ENCODE measurements around the gene SCNN1A. TPM values are rescaled to one million over a fixed set of nuclear protein-coding genes. Genes with fewer than 3 reads are reported as not detected.

SCNN1A gene
- total and polyA plus RNA-seq, 9 donors, result 1.2 to 141 (median 10.8) TPM

DNA sequence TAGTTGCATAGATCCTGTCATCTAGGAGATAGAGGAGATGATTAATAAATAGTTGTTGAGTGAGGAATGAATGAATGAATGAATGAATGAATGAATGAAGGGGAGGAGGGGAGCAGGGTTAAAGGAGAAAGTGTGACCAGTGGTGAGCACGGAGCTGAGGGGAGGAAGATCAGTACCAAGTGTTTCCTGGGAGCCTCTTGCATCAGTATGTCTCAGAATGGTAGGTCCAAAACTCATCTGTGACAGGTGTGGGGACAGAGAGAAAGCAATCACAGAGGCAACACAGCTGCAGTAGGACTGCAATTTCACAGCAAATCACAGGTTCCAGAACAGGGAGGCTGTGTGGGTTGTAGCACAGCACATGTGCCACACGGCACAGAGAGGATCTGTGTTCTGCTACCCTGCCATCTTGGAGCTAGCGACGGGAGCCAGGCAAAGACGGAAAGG is 19.0 kb downstream of the SCNN1A start:
- Histone ChIP-seq H3K4me3 (no peak overlapping the region), H3K9me3 (no peaks in the 10 kb centered on the region), H3K36me3 (no peaks in the 10 kb centered on the region), H3K27me3 (no peaks in the 10 kb centered on the region), H3K27ac (no peak overlapping the region), H3K4me1 (ENCODE audit: insufficient read depth) (peaks cover 4% of the 10 kb centered on the region)
- intact Hi-C loops (cut with DNase I), result no loop called here
- DNase-seq, result no peak
- TF ChIP-seq EP300 (IDR thresholded peaks at IDR 0.05), result no peak
- no peak for TF ChIP-seq POLR2A (IDR thresholded peaks at IDR 0.05)
- TF ChIP-seq, protein P1, sequence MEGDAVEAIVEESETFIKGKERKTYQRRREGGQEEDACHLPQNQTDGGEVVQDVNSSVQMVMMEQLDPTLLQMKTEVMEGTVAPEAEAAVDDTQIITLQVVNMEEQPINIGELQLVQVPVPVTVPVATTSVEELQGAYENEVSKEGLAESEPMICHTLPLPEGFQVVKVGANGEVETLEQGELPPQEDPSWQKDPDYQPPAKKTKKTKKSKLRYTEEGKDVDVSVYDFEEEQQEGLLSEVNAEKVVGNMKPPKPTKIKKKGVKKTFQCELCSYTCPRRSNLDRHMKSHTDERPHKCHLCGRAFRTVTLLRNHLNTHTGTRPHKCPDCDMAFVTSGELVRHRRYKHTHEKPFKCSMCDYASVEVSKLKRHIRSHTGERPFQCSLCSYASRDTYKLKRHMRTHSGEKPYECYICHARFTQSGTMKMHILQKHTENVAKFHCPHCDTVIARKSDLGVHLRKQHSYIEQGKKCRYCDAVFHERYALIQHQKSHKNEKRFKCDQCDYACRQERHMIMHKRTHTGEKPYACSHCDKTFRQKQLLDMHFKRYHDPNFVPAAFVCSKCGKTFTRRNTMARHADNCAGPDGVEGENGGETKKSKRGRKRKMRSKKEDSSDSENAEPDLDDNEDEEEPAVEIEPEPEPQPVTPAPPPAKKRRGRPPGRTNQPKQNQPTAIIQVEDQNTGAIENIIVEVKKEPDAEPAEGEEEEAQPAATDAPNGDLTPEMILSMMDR (IDR thresholded peaks at IDR 0.05), result no peak
- 84 to 88% (median 85%) methylated on average over 5 of the region's 5 CpGs for WGBS, 3 donors

DNA sequence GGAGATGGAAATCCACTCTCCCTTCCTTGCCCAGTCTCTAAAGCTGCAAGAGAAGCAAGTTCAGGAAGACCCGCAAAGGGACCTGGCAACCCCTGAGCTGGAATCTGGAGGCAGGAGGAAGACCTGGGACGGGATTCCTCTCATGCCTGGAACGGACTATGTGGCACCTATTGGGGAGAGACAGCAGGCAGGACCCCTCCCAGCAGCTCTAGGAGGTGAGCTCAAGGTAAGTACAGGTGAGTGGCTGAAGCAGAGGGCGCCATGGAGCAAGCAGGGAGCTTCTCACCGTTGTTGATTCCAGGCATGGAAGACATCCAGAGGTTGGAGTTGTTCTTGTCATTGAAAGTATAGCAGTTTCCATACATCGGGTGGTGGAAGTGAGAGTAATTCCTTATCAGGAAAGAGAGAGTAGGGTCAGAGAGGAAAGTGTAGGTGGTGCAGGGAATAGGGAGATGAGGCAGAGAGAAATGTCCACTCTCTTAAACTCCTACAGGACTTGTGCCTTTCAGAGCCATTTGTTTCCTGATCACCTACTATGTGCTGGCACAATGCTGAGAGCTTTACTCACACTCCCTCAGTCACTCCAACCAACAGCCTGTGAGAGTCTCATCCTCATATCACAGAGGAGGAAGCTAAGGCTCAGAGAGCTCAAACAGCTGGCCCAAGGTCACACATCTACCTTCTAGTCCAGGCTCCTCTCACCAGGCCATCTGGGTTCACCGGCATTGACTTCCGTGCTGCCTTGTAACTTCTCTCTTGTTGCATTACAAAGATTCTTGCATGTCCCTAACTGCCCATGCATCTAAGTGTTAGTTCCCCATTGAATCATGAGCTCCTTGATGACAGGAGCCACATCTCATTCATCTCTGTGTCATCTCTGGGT is 19.6 kb downstream of the SCNN1A start:
- H3K9me3 ChIP-seq, result no peaks in the 10 kb centered on the region
- H3K4me1 ChIP-seq (ENCODE audit: insufficient read depth), result peaks cover 4% of the 10 kb centered on the region
- H3K27me3 ChIP-seq, result no peaks in the 10 kb centered on the region
- DNase-seq, result no peak
- no peak overlapping the region for H3K27ac ChIP-seq
- 66 to 74% (median 73%) methylated on average over 8 of the region's 8 CpGs for WGBS, 3 donors
- no peaks in the 10 kb centered on the region for H3K36me3 ChIP-seq
- intact Hi-C loops (cut with DNase I), result no loop called here
- no peak for TF ChIP-seq EP300 (IDR thresholded peaks at IDR 0.05)
- TF ChIP-seq, protein P1 (IDR thresholded peaks at IDR 0.05), result no peak
- TF ChIP-seq POLR2A (IDR thresholded peaks at IDR 0.05), result no peak
- no peak overlapping the region for H3K4me3 ChIP-seq

DNA sequence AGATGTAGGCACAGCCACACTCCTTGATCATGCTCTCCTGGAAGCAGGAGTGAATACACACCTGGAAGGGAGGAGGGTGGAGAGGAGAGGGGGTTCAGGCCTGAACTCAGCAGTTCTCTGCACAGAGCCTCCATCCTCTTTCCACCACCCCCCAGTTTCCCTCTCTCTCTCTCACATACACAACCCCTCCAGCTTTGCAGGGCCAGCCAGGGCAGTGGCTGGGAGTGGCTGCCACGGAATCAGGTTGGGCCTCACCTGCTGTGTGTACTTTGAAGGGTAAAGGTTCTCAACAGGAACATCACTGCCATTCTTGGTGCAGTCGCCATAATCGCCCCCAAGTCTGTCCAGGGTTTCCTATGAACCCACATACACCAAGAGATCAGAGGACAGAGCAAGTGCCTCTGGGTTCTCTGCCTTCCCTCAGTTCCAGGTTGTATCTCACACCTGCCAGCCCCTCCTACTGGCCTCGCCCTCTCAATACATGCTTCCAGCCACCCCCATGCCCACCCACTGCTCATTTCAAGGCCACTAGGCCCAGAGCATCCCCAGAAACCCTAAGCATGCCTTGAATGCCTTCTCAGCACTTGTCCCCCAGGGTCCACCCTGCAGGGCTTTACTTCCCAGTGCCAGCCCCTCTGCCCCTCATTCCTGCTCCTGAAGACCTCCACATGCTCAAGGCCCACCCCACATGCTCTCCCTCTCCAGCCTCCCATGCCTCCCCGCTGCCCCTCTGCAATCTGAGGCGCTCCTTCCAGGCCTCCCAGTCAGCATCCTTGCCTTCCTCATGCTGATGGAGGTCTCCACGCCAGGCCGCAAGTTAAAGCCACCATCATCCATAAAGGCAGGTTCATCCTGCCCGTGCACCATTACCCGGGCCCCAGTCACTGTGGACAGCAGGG is 20.6 kb downstream of the SCNN1A start:
- no peak for DNase-seq
- Histone ChIP-seq H3K4me1 (ENCODE audit: insufficient read depth) (peaks cover 4% of the 10 kb centered on the region), H3K27me3 (no peaks in the 10 kb centered on the region), H3K4me3 (no peak overlapping the region), H3K27ac (no peak overlapping the region), H3K36me3 (no peaks in the 10 kb centered on the region), H3K9me3 (no peaks in the 10 kb centered on the region)
- TF ChIP-seq POLR2A (IDR thresholded peaks at IDR 0.05) (no peak), EP300 (IDR thresholded peaks at IDR 0.05) (no peak)
- TF ChIP-seq, protein P1 (IDR thresholded peaks at IDR 0.05), result no peak
- intact Hi-C loops (cut with DNase I), result no loop called here
- 92 to 95% (median 92%) methylated on average over 10 of the region's 10 CpGs for WGBS, 3 donors

All from ovary (tissue), 9 donors.